Measurements from ENCODE around the gene RASGRF1.
"Not testable (repeated sequence)": the region's sequence is repeated elsewhere in the genome, so short reads cannot be mapped to it uniquely, and the experiment has no call there.

The RASGRF1 gene

DNA sequence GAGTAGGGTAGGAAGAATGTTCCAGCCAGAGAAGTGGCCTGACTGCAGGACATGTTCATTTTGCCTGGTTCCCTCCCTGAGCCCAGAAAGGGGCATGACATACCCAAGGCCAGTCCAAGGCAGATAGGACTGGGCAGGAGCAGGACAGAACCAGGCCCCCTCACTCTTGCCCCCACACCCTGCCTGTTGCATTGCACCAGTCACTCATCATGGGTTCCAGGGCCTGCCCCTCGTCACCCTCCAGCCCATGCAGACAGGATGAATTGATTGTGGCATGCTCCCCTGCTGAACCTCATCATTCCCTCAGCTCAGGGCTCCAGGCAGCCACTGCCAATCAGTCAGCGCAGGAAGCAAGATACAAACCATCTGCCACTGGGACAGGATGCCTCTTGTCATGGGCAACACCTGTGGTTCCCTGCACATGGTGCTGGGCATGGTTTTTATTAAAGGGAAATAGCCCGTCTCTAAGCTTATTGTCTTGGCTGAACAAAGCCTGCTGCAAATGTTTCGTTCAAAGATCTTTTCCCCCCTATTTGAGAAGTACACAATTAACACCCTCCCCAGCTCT lies 48.9 kb downstream of the RASGRF1 start:
- no peak for DNase-seq (ENCODE audit: low spot score)

DNA sequence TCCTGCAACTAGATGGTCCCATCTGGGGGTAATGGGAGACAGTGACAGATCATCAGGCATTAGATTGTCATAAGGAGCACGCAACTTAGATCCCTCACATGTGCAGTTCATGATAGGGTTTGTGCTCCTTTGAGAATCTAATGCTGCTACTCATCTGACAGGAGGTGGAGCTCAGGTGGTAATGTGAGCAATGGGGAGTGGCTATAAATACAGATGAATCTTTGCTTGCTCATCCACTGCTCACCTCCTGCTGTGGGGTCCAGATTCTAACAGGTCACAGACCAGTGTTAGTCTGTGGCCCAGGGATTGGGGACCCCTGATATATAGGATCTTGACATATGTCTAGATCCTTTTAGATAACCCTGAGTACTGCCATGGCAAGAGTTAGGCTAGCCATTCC lies 52.7 kb downstream of the RASGRF1 start:
- no peak for DNase-seq (ENCODE audit: low spot score)

GRCh38 chr15:79036323-79036722 lies 54.3 kb downstream of the RASGRF1 start:
- DNase-seq (ENCODE audit: low spot score): no peak

DNA sequence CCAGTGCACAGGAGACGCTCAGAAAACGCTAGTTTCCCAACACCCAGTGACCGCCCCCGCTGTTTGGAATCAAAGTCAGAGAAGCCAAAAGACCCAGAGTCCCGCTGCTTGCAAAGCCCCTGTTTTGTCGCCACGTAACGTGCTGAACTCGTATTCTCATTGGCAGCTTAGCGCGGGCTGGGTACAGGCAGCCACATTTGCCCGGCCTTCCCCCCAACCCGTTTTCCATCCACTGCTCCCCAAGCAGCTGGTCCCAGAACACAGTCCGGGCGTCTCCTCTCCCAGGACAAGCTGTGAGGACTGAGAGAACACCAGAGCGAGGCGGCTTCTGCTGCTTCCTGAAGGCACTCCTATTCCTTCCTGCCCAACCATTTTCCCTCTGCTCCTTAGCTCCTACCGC lies 54.8 kb downstream of the RASGRF1 start:
- DNase-seq (ENCODE audit: low spot score): no peak

- DNase-seq (ENCODE audit: low spot score): peak; percentile 29
These were observed 55.4 kb downstream of the RASGRF1 start for GRCh38 chr15:79035111-79035601.

- no peak for DNase-seq (ENCODE audit: low spot score)
These were observed 56.3 kb downstream of the RASGRF1 start for GRCh38 chr15:79034284-79034683.

DNA sequence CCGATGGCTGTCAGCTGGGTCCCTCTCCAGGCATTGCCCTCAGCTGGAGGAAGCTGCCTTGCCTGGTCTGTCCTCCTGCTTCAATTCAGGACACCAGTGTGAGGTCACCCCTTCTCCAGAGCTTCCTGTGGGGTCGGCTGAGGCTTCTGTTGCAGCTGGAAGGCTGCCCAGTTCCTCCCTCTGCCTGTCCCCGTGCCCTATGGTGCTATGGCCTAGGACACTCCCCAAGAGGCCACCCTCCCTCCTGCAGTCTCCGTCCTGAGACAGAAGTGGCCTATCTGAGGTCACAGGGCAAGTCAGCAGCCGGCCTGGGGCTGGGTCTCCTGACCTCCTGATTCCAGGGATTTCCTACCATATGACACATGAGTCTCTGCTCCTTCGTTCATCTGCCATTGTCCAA lies 57.9 kb downstream of the RASGRF1 start:
- no peak for DNase-seq (ENCODE audit: low spot score)

DNA sequence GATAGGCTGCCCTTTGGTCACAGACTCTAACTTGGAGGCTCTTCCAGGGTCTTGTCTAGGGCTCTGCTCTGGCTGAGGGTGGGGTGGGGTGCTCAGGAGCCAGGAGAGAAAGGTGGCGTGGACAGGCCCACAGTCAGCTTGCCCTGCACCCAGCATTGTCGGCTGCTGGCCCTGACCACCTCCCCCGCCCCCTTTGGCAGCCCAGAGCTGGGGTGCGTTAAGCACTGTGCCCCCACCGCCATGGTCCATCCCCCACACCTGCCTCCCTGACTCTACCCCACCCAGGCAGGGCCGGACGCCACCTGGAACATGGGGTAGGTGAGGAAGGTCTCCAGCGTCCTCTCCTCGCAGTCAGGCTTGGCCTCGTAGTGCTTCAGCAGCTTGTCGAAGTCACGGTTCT lies 58.8 kb downstream of the RASGRF1 start:
- no peak for DNase-seq (ENCODE audit: low spot score)

DNA sequence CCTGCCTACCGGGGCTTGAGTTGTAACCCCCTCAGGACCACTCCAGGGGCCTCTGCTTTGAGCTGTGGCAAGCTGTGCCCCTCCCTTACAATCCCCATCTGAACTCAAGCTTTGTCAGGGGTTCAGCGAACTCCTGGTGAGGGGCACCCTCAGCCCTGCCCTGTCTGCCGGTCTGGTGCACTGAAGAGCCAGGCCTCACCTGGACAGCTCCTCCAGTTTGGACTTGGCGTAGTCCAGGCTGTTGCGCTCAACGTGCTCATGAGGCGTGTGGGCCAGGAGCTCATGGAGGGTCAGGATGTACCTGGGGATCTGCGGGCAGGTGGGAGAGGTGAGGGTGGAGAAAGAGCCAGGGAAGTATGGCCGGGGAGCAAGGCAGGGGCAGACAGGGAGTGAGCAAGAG lies 59.4 kb downstream of the RASGRF1 start:
- no peak for DNase-seq (ENCODE audit: low spot score)

GRCh38 chr15:79030470-79030869 lies 60.1 kb downstream of the RASGRF1 start:
- DNase-seq (ENCODE audit: low spot score): no peak

- DNase-seq (ENCODE audit: low spot score): peak; percentile 37
These were observed 62.1 kb downstream of the RASGRF1 start for GRCh38 chr15:79028411-79028964.

DNA sequence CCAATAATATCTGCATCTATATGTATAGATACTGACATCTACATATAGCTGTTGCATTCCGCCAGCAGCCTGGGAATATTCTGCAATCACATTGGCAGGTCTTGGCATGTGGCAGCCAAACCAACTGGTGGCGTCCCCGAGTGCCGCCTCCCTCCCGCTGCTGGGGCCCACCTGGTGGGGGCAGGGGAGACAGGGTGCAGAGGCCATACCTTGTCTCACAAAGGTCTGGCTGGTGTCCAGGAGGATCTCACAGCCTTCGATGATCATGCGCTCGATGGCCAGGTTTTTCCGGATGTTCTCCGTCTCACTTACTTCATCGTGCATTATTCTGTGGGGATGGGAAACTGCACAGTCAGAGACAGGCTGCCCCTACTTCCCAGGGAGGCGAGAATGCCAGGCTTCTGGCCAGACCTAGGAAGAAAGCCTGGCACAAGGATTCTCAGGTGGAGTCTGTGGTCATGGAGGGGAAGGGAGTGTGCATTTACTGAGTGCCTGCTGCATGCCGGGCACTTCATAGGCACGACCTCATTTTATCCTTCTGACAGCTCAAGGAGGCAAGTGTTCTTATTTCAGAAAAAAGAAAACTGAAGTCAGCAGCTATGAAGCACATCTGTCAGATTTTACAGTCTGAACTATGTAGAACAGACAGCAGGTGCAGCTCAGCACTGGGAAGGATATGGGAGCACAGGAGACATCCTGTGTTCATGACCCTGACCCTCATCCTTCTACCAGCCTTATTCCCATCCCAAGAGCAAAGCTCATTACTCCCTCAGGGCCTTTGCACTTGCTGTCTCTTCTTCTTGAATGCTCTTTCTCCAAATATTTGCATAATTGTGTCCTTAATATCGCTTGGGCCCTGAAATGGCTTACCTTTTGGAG lies 62.8 kb downstream of the RASGRF1 start:
- DNase-seq (ENCODE audit: low spot score): no peak

GRCh38 chr15:79025802-79026201 lies 64.8 kb downstream of the RASGRF1 start:
- no peak for DNase-seq (ENCODE audit: low spot score)

DNA sequence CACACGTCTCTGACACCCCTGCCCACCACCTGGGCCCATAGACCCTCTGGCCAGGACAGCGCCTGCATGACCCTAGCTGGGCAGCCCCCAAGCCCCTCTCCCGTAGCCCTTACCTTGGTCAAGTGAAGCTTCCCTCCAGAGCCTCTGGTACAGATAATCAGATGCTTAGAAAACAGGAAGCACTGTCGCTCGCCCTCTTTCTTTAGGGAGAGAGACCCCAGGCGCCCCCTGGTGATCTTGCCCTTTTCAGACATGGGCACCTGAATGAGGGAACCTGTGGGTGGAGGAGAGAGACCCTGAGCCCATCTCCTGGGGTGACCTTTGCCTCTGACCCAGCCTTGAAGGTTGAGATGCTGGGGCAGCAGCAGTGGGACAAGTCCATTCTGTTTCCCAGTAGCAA lies 65.4 kb downstream of the RASGRF1 start:
- DNase-seq (ENCODE audit: low spot score): no peak

DNA sequence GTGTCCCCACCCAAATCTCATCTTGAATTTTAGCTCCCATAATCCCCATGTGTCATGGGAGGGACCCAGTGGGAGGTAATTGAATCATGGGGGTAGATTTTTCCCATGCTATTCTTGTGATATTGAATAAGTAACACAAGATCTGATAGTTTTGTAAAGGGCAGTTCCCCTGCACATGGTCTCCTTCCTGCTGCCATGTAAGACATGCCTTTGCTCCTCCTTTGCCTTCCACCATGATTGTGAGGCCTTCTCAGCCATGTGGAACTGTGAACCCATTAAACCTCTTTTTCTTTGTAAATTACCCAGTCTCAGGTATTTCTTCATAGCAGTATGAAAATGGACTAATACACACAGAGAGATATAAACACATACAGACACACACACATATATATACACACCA lies 66.1 kb downstream of the RASGRF1 start:
- DNase-seq (ENCODE audit: low spot score): not testable (repeated sequence)

DNA sequence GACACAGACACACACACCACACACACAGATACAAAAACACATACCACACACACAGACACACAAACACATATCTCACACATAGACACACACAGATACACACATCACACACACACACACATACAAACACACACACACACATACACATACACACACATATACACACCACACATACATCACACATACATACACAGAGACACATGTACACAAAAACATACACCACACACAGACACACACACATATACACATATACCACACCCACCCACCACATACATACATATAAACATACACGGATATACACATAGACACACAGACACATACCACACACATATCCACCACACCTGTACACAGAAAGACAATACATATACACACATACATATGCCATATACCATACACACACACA lies 66.7 kb downstream of the RASGRF1 start:
- no peak for DNase-seq (ENCODE audit: low spot score)

GRCh38 chr15:79023546-79023890 lies 67.1 kb downstream of the RASGRF1 start:
- DNase-seq (ENCODE audit: low spot score): no peak

GRCh38 chr15:79018960-79019359 lies 71.6 kb downstream of the RASGRF1 start:
- no peak for DNase-seq (ENCODE audit: low spot score)

DNA sequence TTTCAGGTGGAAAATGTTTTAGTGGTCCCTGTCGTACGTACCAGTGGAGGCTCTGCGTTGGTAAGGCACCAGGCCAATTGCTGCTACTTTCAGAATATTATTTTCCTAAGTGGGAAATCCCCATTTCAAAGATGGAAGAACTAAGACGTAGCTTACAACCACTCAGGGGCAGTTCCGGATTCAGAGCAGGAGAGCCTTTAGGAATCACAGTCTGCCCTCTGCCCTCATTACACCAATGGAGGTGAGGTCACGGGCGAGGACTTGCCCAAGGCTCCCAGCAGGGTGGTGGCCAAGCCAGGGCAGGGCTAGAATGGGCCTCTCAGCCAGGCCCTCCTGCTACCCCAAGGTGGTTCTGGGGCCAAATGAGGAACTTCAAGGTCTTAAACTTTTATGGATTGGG lies 72.6 kb downstream of the RASGRF1 start:
- DNase-seq (ENCODE audit: low spot score): no peak

- no peak for DNase-seq (ENCODE audit: low spot score)
These were observed 73.9 kb downstream of the RASGRF1 start for GRCh38 chr15:79016527-79017170.

DNA sequence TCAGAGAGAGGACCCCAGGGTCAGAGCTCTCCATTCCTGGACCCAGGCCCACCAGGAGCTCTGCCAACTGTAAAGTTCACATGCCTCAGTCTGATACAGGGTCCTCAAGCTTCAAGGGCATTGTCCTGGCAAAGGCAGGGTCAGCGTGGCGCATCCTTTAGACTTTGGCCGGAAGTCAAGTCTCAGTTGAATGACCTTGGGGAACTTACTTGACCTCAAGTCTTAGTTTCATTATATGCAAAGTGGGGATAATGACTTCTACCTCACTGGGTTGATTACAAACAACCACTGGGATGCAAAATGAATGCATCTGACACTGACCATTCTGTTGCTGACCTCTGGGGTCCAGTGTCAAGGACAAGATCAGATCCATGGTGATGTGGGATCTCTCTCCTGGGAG lies 75.2 kb downstream of the RASGRF1 start:
- DNase-seq (ENCODE audit: low spot score): no peak

- DNase-seq (ENCODE audit: low spot score): no peak
These were observed 80.3 kb downstream of the RASGRF1 start for GRCh38 chr15:79010278-79010677.

DNA sequence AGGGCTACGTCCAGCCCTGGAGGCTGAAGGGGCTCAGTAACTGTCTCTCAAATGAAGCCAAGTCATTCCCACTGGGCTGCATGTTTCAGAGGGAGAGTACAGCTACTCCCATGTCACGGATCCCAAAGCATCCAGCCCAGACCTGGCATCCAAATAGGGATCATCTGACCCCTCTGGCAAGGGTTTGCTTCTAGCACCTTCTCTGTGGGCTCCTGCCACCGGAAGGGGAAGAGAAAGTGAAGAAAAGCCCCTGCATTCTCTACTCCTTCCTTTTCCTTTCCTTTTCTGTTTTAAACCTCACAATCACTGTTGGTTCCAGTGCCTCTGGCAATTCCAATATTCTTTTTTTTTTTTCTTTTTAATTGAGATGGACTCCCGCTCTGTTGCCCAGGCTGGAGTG lies 81.2 kb downstream of the RASGRF1 start:
- no peak for DNase-seq (ENCODE audit: low spot score)
